ENCODE measurements around the gene APOBEC3H. TPM values are rescaled to one million over a fixed set of nuclear protein-coding genes. Genes with fewer than 3 reads are reported as not detected.

Gene APOBEC3H
- total RNA-seq, 1 experiment from 2014 or later = 2.5 TPM

DNA sequence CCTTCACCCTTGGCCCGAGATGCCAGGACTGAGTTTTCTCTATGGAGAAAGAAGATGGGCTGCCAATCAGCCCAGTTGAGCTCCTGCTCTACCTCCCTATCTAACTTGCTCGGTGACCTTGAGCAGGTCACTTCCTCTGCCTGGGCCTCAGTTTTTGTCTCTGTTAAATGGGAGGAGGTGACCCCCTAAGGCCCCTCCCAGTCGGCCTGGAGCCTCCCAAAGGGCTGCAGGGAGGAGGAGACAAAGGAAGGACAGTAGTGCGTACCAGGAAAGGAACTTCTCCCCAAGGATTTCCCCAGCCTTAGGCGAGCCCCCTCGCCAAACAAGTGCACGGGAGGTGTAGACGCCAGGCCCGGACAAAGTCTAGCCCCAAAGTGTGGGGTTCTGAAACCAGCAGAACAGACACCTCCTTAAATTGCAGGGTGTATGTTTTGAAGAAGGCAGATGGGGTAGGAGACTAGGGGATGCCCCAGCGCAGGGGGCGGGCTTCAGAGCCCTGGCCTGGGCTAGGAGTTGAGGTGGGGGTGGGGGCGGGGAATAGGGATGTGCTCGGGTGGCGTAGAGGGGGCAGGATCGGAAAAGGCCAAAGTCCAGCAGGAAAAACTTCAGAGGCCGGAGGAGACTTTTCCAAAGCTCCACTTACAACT, 54.4 kb downstream of the APOBEC3H start:
- POLR2A ChIA-PET (ENCODE audit: unreplicated experiment) = interaction anchor here (0.6 kb wide), 1 partner anchor 164 kb away, joined by 5 read pairs; no protein-coding TSS in a partner anchor
- intact Hi-C loops (cut with micrococcal nuclease; ENCODE audit: unreplicated experiment) = loop anchor here (5.0 kb wide), 2 partner anchors 166 to 371 kb away; partner anchors contain the start of genes ATF4 and RPL3
- TF ChIP-seq EZH2 (IDR thresholded peaks at IDR 0.05; ENCODE audit: low read depth) = no peak
- no peak for TF ChIP-seq CTCF (conservative IDR thresholded peaks at IDR 0.05)
- no peaks in the 10 kb centered on the region for H3K9me3 ChIP-seq (ENCODE audit: insufficient read depth, low read depth)
- H3F3A ChIP-seq (ENCODE audit: insufficient read depth, low read depth) = peaks cover 47% of the 10 kb centered on the region
- H3K79me2 ChIP-seq (ENCODE audit: low read depth) = 0 out of 2 replicates have a peak, but pooled peaks cover 3% of the 10 kb centered on the region
- no peaks in the 10 kb centered on the region for H4K20me1 ChIP-seq (ENCODE audit: insufficient read depth)
- CTCF ChIA-PET = interaction anchor here (0.7 to 0.9 kb wide), 2 partner anchors 255 to 281 kb away, joined by 3 read pairs; no protein-coding TSS in a partner anchor
- peak overlapping the region; percentile 97 for H3K4me2 ChIP-seq
- no peak overlapping the region for H3K27ac ChIP-seq
- no peak overlapping the region; the same call in 1 of the 2 replicates for H2AFZ ChIP-seq
- H3K27me3 ChIP-seq (ENCODE audit: insufficient read depth, low read depth) = no peaks in the 10 kb centered on the region
- TSS peak; percentile 13 for BruUV-seq (replicated peaks)
- peak overlapping the region; percentile 77; the same call in 1 of the 2 replicates for H3K4me3 ChIP-seq
- no peak for DNase-seq
- no peaks in the 10 kb centered on the region for H3K36me3 ChIP-seq (ENCODE audit: low read depth)
- no peaks in the 10 kb centered on the region for H3K9me2 ChIP-seq (ENCODE audit: insufficient read depth)
- H3K4me1 ChIP-seq (replicated peaks; ENCODE audit: insufficient read depth) = peaks cover 16% of the 10 kb centered on the region

GRCh38 chr22:39152024-39152510, 55.0 kb downstream of the APOBEC3H start:
- Histone ChIP-seq H3K36me3 (ENCODE audit: low read depth) (no peaks in the 10 kb centered on the region), H3K9me2 (ENCODE audit: insufficient read depth) (no peaks in the 10 kb centered on the region), H2AFZ (peak overlapping the region; percentile 71), H3F3A (ENCODE audit: insufficient read depth, low read depth) (peaks cover 44% of the 10 kb centered on the region), H3K27ac (no peak overlapping the region), H3K4me2 (peak overlapping the region; percentile 97), H3K27me3 (ENCODE audit: insufficient read depth, low read depth) (no peaks in the 10 kb centered on the region), H3K4me3 (peak overlapping the region; percentile 77), H3K4me1 (replicated peaks; ENCODE audit: insufficient read depth) (peaks cover 16% of the 10 kb centered on the region), H3K79me2 (ENCODE audit: low read depth) (0 out of 2 replicates have a peak, but pooled peaks cover 3% of the 10 kb centered on the region), H4K20me1 (ENCODE audit: insufficient read depth) (no peaks in the 10 kb centered on the region), H3K9me3 (ENCODE audit: insufficient read depth, low read depth) (no peaks in the 10 kb centered on the region)
- CTCF ChIA-PET = no interaction called here
- POLR2A ChIA-PET (ENCODE audit: unreplicated experiment) = interaction anchor here (0.5 to 1.0 kb wide), 6 partner anchors 89 to 1313 kb away, joined by 3 to 7 read pairs (median 4); no protein-coding TSS in a partner anchor
- no peak for TF ChIP-seq CTCF (conservative IDR thresholded peaks at IDR 0.05)
- TF ChIP-seq EZH2 (IDR thresholded peaks at IDR 0.05; ENCODE audit: low read depth) = no peak
- no peak for DNase-seq
- BruUV-seq (replicated peaks) = no TSS peak
- intact Hi-C loops (cut with micrococcal nuclease; ENCODE audit: unreplicated experiment) = loop anchor here (5.0 kb wide), 2 partner anchors 165 to 370 kb away; partner anchors contain the start of genes ATF4 and RPL3

- Histone ChIP-seq H3K4me3 (peak within 1 kb of the TSS; percentile 77), H3K27ac (no peak within 1 kb of the TSS), H3K9me2 (ENCODE audit: insufficient read depth) (no peaks in the 10 kb centered on the region), H3K79me2 (ENCODE audit: low read depth) (0 out of 2 replicates have a peak, but pooled peaks cover 3% of the 10 kb centered on the region), H3K36me3 (ENCODE audit: low read depth) (no peaks in the 10 kb centered on the region), H3K4me1 (replicated peaks; ENCODE audit: insufficient read depth) (peaks cover 16% of the 10 kb centered on the region), H2AFZ (peak within 1 kb of the TSS; percentile 97), H3K27me3 (ENCODE audit: insufficient read depth, low read depth) (no peaks in the 10 kb centered on the region), H4K20me1 (ENCODE audit: insufficient read depth) (no peaks in the 10 kb centered on the region), H3F3A (ENCODE audit: insufficient read depth, low read depth) (peaks cover 43% of the 10 kb centered on the region), H3K4me2 (peak within 1 kb of the TSS; percentile 97), H3K9me3 (ENCODE audit: insufficient read depth, low read depth) (no peaks in the 10 kb centered on the region)
- DNase-seq = peak; percentile 79 to 94
- no TSS peak for BruUV-seq (replicated peaks)
- POLR2A ChIA-PET (ENCODE audit: unreplicated experiment) = interaction anchor here (0.5 to 1.0 kb wide), 6 partner anchors 89 to 1313 kb away, joined by 3 to 7 read pairs (median 4); no protein-coding TSS in a partner anchor
- TF ChIP-seq CTCF (conservative IDR thresholded peaks at IDR 0.05) (no peak), EZH2 (IDR thresholded peaks at IDR 0.05; ENCODE audit: low read depth) (no peak)
- CTCF ChIA-PET = no interaction called here
- intact Hi-C loops (cut with micrococcal nuclease; ENCODE audit: unreplicated experiment) = loop anchor here (5.0 kb wide), 2 partner anchors 165 to 370 kb away; partner anchors contain the start of genes ATF4 and RPL3
Measured at GRCh38 chr22:39152511-39153219, 55.6 kb downstream of the APOBEC3H start, which contains the start of gene CBX7. Gene CBX7 (minus strand): TSS chr22:39152680. CDS start chr22:39152444, 236 bp downstream.
